Activated CD8-positive, alpha-beta memory T cell treated with anti-CD3 and anti-CD28 coated beads, Interleukin-2, amount 10 ng/mL, durations not matched to agents 7 days and 5 days (primary cell): ENCODE data around the gene OCRL. TPM values are rescaled to one million over a fixed set of nuclear protein-coding genes. Genes with fewer than 3 reads are reported as not detected.

Experiments used
- ATAC-seq: fragments of 150-1000 bp; cut with Tn5 transposase; one replicate; pipeline ENCODE4 v1.10.0; 2021; ENCODE audit warnings: moderate library complexity
- CTCF ChIA-PET: fragments of 350-600 bp; sonication (Branson Sonifier 250); formaldehyde crosslinking; loops from one replicate; lab custom pipeline; 2021; ENCODE audit warnings: antibody characterized with exemption; lab: Charles Lee
- DNase-seq: peaks from one replicate; pipeline ENCODE4 v3.0.0-alpha.2; 2020
- H3K27ac Mint-ChIP-seq: one replicate; pipeline ENCODE4 v1.8.0; 2021; ENCODE audit warnings: mild to moderate bottlenecking, mixed read lengths
- H3K27me3 Mint-ChIP-seq: one replicate; pipeline ENCODE4 v1.8.0; 2021; ENCODE audit warnings: mixed read lengths
- H3K36me3 Mint-ChIP-seq: one replicate; pipeline ENCODE4 v1.8.0; 2021; ENCODE audit warnings: mild to moderate bottlenecking, mixed read lengths
- H3K4me1 Mint-ChIP-seq: one replicate; pipeline ENCODE4 v1.8.0; 2021; ENCODE audit warnings: mixed read lengths
- H3K4me3 Mint-ChIP-seq: one replicate; pipeline ENCODE4 v1.8.0; 2021; ENCODE audit warnings: mild to moderate bottlenecking, moderate library complexity, mixed read lengths
- H3K9me3 Mint-ChIP-seq: one replicate; pipeline ENCODE4 v1.8.0; 2022; ENCODE audit warnings: low read depth, mixed read lengths
- total RNA-seq, 2 experiments: library from RNA; stranded (reverse); gene quantifications; one replicate each; pipeline ENCODE4 v1.2.3, GENCODE V29; 2021

The OCRL gene
- total RNA-seq = under 1 TPM; 0.63 to 0.91 TPM

DNA sequence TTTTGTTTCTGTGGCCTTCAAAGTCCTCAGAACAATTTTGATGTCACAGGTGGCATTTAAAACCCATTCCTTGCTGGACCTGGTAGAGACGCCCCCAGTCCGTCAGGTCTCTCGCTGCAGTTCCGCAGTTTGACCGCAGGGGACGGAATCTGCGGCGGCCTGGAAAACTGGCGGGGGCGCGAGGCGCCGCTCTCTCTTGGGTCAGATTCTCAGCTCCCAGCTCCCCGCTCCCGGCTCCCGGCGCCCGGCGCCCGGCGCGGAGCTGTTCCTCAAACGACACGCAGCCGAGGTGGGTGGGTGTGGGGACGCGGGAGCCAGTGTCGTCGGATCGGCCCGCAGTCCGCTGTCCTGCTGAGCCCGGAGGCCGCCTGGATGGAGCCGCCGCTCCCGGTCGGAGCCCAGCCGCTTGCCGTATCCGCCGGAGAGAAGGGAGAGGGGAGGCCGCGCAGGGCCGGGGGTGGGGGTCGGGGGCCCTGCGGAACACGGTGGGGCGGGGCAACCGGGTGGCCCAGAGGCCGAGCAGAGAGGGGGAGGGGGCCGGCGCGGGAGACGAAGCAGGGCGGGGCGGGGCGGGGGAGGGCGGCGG, at the start of gene OCRL:
TSS of gene OCRL (plus strand) at position 192 of the 586 bp plus-strand sequence. CDS start at position 373, 181 bp downstream.
- H3K36me3 Mint-ChIP-seq = no peaks in the 10 kb centered on the region

DNA sequence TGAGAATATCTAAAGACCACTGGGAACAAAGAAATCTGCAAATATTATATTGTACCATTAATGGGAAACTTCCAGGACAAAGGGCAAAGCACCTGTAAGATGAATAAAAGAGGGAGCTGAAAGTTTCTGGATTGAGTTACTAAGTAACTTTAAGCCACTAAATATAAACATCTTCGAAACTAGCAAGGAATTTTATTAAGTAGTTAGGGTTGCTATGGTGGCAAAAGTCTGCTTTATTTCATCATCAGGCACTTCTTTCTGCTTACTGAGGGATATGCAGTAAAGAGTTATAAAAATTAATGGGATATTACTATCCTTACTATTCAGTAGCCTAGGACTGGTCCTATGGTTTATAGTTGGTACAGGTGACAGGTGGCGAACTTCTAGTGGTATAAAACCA, 49.7 kb upstream of the OCRL start:
- H3K4me1 Mint-ChIP-seq = no peaks in the 10 kb centered on the region
- no peak overlapping the region for H3K4me3 Mint-ChIP-seq
- ATAC-seq (no peak), DNase-seq (no peak)
- H3K27ac Mint-ChIP-seq = no peak overlapping the region
- H3K36me3 Mint-ChIP-seq = no peaks in the 10 kb centered on the region
- H3K27me3 Mint-ChIP-seq = peaks cover 3% of the 10 kb centered on the region
- H3K9me3 Mint-ChIP-seq = no peaks in the 10 kb centered on the region
- CTCF ChIA-PET = no interaction called here

More for the DNA sequence above, at the start of gene OCRL:
- DNase-seq = peak; percentile 43
- Mint-ChIP-seq H3K27me3 (peaks cover 23% of the 10 kb centered on the region), H3K9me3 (no peaks in the 10 kb centered on the region), H3K4me3 (peak within 1 kb of the TSS; percentile 41), H3K27ac (no peak within 1 kb of the TSS), H3K4me1 (no peaks in the 10 kb centered on the region)
- CTCF ChIA-PET = no interaction called here
- peak; percentile 67 for ATAC-seq

DNA sequence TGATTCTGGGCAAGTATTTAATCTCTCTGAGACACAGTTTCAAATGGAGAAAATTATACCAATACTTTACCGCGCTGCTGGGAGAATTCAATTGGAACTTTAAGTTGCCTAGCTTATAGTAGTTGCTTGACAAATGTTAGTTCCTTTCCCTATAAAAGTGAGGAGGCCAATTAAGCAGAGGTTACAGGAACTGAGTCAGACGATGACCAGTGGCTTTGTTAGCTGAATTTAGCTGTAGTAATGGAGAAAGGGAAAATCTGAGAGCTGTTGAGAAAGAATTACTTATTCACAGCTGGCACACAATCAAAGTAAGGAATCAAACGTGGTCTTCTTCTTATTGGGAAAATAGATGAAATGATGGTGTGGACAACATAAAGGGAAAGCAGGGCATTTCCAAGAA, 46.4 kb upstream of the OCRL start:
- DNase-seq (no peak), ATAC-seq (no peak)
- H3K9me3 Mint-ChIP-seq = no peaks in the 10 kb centered on the region
- H3K36me3 Mint-ChIP-seq = no peaks in the 10 kb centered on the region
- no peak overlapping the region for H3K4me3 Mint-ChIP-seq
- no peak overlapping the region for H3K27ac Mint-ChIP-seq
- CTCF ChIA-PET = no interaction called here
- H3K27me3 Mint-ChIP-seq = peaks cover 3% of the 10 kb centered on the region
- H3K4me1 Mint-ChIP-seq = no peaks in the 10 kb centered on the region

DNA sequence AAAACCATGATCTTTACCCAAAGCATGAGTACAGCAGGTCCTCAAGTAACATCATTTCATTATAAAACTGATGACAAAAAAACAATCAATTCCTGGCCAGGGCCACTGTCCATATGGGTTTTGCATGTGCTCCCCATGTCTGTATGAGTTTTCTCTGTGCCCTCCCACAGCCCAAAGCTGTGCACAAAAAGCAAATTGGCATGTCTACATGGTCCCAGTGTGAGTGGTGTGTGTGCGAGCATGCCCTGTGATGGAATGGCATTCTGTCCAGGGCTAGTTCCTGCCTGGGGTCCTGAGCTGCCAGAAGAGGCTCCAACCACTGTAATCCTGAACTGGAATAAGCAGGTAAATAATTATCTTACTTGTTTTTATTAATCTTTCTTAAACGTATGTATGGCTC, 45.2 kb upstream of the OCRL start:
- Mint-ChIP-seq H3K4me3 (no peak overlapping the region), H3K27me3 (peaks cover 3% of the 10 kb centered on the region), H3K4me1 (no peaks in the 10 kb centered on the region), H3K27ac (no peak overlapping the region), H3K9me3 (no peaks in the 10 kb centered on the region), H3K36me3 (no peaks in the 10 kb centered on the region)
- CTCF ChIA-PET = no interaction called here
- DNase-seq (no peak), ATAC-seq (no peak)

GRCh38 chrX:129495900-129496299, 44.2 kb upstream of the OCRL start:
- Mint-ChIP-seq H3K4me3 (no peak overlapping the region), H3K27ac (no peak overlapping the region), H3K36me3 (no peaks in the 10 kb centered on the region), H3K9me3 (no peaks in the 10 kb centered on the region), H3K27me3 (peaks cover 3% of the 10 kb centered on the region), H3K4me1 (no peaks in the 10 kb centered on the region)
- CTCF ChIA-PET = no interaction called here
- ATAC-seq (no peak), DNase-seq (no peak)

DNA sequence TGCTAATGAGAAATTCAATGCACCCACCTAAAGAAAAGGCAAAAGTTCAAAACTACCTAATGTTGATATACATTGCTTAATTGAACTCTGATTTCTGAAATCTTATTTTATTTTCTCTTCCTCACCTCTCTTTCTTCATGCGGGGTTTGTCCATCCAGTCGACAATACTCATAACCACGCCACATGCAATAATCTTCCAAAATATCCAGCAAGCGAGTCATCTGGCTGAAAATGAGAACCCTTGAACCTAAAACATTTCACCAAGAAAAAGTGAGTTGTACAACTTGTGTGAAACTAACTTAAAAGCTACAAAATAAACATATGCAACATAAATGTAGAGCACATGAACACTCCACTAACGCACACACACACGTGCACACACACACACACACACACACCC, 43.4 kb upstream of the OCRL start:
- no peaks in the 10 kb centered on the region for H3K4me1 Mint-ChIP-seq
- ATAC-seq (no peak), DNase-seq (no peak)
- no peaks in the 10 kb centered on the region for H3K36me3 Mint-ChIP-seq
- CTCF ChIA-PET = no interaction called here
- peaks cover 3% of the 10 kb centered on the region for H3K27me3 Mint-ChIP-seq
- H3K27ac Mint-ChIP-seq = no peak overlapping the region
- H3K4me3 Mint-ChIP-seq = no peak overlapping the region
- H3K9me3 Mint-ChIP-seq = no peaks in the 10 kb centered on the region

DNA sequence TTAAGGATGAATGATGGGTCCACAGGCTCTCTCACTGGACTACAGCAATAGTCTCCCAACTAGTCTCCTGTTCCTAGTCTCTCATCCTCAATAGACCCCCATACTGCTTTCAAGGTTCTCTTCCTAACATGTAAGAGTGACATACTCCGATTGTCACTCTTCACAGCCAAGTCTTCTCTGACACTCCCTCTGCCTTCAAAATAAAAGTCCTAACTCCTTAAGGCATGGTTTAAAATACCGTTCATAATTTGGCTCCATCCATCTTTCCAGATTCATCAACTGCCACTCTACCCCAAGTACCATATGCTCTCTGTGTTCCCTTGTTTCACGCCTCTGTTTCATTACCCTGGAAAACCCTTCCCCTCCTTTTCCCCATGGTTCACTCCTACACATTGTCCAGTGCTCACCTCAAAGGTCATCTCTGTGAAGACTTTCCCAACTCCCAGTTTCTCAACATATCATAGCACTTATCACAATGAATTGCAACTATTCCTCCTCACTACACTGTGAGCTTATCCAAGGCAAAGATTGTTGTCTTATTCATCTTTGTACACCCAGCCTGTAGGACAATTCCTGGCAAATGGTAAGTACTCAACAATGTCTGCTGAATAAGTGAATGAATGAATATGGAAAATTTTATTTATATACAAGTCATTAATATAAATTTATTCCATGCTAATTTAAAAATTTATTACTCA, 42.8 kb upstream of the OCRL start:
- Mint-ChIP-seq H3K36me3 (no peaks in the 10 kb centered on the region), H3K9me3 (no peaks in the 10 kb centered on the region), H3K4me3 (no peak overlapping the region), H3K27ac (no peak overlapping the region), H3K4me1 (no peaks in the 10 kb centered on the region), H3K27me3 (peaks cover 3% of the 10 kb centered on the region)
- CTCF ChIA-PET = no interaction called here
- DNase-seq (no peak), ATAC-seq (no peak)

- Mint-ChIP-seq H3K4me1 (no peaks in the 10 kb centered on the region), H3K27me3 (no peaks in the 10 kb centered on the region), H3K36me3 (no peaks in the 10 kb centered on the region), H3K4me3 (no peak overlapping the region), H3K27ac (no peak overlapping the region), H3K9me3 (no peaks in the 10 kb centered on the region)
- ATAC-seq (no peak), DNase-seq (no peak)
- CTCF ChIA-PET = no interaction called here
Measured at GRCh38 chrX:129510331-129510730, 29.7 kb upstream of the OCRL start.

DNA sequence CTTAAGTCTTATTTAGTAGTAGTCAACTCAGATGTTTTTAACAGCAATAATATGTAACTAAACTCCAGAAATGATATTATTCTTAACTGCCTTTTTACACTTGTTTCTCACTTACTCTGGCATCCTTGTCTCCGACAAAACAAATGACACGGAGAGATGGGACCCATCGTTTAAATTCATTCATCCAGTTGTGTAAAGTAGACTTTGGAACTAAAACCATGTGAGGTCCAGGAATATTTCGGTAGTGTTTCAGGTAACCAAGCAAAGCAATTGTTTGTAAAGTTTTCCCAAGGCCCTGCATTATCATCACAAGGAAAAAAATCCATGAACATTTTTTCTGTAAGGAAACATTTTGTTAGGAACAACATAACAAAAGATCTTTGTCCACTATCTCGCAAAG, 28.4 kb upstream of the OCRL start:
- Mint-ChIP-seq H3K9me3 (no peaks in the 10 kb centered on the region), H3K27ac (no peak overlapping the region), H3K36me3 (no peaks in the 10 kb centered on the region), H3K4me3 (no peak overlapping the region), H3K27me3 (peaks cover 5% of the 10 kb centered on the region), H3K4me1 (no peaks in the 10 kb centered on the region)
- ATAC-seq = no peak
- DNase-seq = no peak
- CTCF ChIA-PET = no interaction called here

DNA sequence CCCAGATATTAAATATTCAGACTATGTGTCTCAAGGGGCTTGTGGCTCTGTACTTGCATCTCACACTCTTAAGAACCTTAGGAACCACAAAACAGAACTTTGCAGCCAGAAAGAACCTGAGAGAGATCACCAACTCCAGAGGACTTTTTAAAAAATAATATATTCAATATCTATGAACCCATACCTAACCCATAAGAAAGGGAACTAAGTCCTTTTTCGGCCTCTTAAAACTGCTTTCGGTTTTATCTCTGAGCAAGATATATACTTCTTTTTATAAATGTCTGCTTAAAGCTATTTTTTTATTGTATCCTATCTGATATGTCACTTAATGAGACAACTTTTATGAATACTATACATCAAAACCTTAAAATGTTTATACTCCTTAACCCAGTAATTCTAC, 27.6 kb upstream of the OCRL start:
- Mint-ChIP-seq H3K27ac (no peak overlapping the region), H3K27me3 (peaks cover 5% of the 10 kb centered on the region), H3K36me3 (no peaks in the 10 kb centered on the region), H3K9me3 (no peaks in the 10 kb centered on the region), H3K4me1 (no peaks in the 10 kb centered on the region), H3K4me3 (no peak overlapping the region)
- CTCF ChIA-PET = no interaction called here
- DNase-seq (no peak), ATAC-seq (no peak)

GRCh38 chrX:129516402-129516801, 23.7 kb upstream of the OCRL start:
- H3K27ac Mint-ChIP-seq = no peak overlapping the region
- H3K27me3 Mint-ChIP-seq = peaks cover 13% of the 10 kb centered on the region
- DNase-seq = no peak
- CTCF ChIA-PET = no interaction called here
- H3K4me1 Mint-ChIP-seq = no peaks in the 10 kb centered on the region
- ATAC-seq = no peak
- no peak overlapping the region for H3K4me3 Mint-ChIP-seq
- H3K36me3 Mint-ChIP-seq = no peaks in the 10 kb centered on the region
- no peaks in the 10 kb centered on the region for H3K9me3 Mint-ChIP-seq

- no peak for ATAC-seq
- H3K27ac Mint-ChIP-seq = no peak overlapping the region
Measured at GRCh38 chrX:129520151-129520550, 19.9 kb upstream of the OCRL start.

GRCh38 chrX:129522184-129523078, 17.6 kb upstream of the OCRL start:
- Mint-ChIP-seq H3K27me3 (peaks cover 42% of the 10 kb centered on the region), H3K4me1 (peaks cover 4% of the 10 kb centered on the region), H3K36me3 (no peaks in the 10 kb centered on the region), H3K27ac (no peak overlapping the region), H3K9me3 (no peaks in the 10 kb centered on the region), H3K4me3 (peak overlapping the region; percentile 55)
- DNase-seq = no peak
- no peak for ATAC-seq
- CTCF ChIA-PET = no interaction called here

More at GRCh38 chrX:129520151-129520550, 19.9 kb upstream of the OCRL start:
- H3K9me3 Mint-ChIP-seq = no peaks in the 10 kb centered on the region
- H3K36me3 Mint-ChIP-seq = no peaks in the 10 kb centered on the region
- H3K27me3 Mint-ChIP-seq = peaks cover 42% of the 10 kb centered on the region
- H3K4me3 Mint-ChIP-seq = no peak overlapping the region
- no peak for DNase-seq
- CTCF ChIA-PET = no interaction called here
- peaks cover 4% of the 10 kb centered on the region for H3K4me1 Mint-ChIP-seq
